ENCODE measurements around the gene MED15.

- TF ChIP-seq CTCF (IDR thresholded peaks at IDR 0.05; ENCODE audit: borderline replicate concordance, extremely low read depth, low read length, poor library complexity, severe bottlenecking) (no peak), EZH2 (IDR thresholded peaks at IDR 0.05; ENCODE audit: borderline replicate concordance, low read depth, low read length, severe bottlenecking) (no peak)
These were observed 104.0 kb downstream of the MED15 start for GRCh38 chr22:20611418-20611817.
